Fibroblast of mammary gland (primary cell): Measurements from ENCODE around the gene LCN2.

Source experiments
- DNase-seq: peaks from one replicate; pipeline ENCODE4 v3.0.0-alpha.2; 2010; ENCODE audit warnings: low read depth
- H3K4me3 ChIP-seq: 2 replicates; pipeline ENCODE4 v1.5.1; 2011; ENCODE audit warnings: low read depth, mild to moderate bottlenecking, low read length, moderate library complexity; ENCODE audit not compliant: control insufficient read depth
- TF ChIP-seq, protein P1 (sequence below): conservative IDR thresholded peaks from 2 replicates; pipeline ENCODE4 v1.5.1; 2011; ENCODE audit warnings: low read depth, low read length, inconsistent platforms; ENCODE audit not compliant: control insufficient read depth, insufficient read depth

The LCN2 gene

DNA sequence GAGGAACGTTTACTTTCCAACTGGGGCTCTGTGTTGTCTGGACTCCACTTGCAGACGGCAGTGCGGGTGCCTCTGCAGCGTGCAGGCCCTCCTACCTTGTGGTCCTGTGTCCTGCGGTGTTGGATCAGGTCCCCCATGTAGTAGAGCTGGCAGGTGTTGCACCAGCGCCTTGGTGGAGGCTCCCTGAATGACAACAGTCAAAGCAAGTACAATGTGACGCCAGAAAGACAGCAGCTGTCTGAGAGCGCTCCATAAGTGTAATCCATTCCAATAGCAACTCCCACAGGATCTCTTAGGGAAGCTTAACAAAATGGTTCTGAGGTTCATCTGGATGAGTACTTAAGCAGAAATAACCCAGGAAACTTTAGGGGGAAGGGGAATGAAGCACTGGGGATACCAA, 20.7 kb downstream of the LCN2 start:
- TF ChIP-seq, protein P1, sequence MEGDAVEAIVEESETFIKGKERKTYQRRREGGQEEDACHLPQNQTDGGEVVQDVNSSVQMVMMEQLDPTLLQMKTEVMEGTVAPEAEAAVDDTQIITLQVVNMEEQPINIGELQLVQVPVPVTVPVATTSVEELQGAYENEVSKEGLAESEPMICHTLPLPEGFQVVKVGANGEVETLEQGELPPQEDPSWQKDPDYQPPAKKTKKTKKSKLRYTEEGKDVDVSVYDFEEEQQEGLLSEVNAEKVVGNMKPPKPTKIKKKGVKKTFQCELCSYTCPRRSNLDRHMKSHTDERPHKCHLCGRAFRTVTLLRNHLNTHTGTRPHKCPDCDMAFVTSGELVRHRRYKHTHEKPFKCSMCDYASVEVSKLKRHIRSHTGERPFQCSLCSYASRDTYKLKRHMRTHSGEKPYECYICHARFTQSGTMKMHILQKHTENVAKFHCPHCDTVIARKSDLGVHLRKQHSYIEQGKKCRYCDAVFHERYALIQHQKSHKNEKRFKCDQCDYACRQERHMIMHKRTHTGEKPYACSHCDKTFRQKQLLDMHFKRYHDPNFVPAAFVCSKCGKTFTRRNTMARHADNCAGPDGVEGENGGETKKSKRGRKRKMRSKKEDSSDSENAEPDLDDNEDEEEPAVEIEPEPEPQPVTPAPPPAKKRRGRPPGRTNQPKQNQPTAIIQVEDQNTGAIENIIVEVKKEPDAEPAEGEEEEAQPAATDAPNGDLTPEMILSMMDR = no peak
- DNase-seq = no peak
- no peak overlapping the region for H3K4me3 ChIP-seq

- no peak overlapping the region for H3K4me3 ChIP-seq
- no peak for DNase-seq
- TF ChIP-seq, protein P1 = no peak
Measured at GRCh38 chr9:128174062-128174461, 24.8 kb downstream of the LCN2 start.

- DNase-seq = peak; percentile 58
- TF ChIP-seq, protein P1 = no peak
- no peak overlapping the region for H3K4me3 ChIP-seq
Measured at GRCh38 chr9:128175102-128175563, 25.9 kb downstream of the LCN2 start.

- no peak for DNase-seq
- TF ChIP-seq, protein P1 = no peak
- H3K4me3 ChIP-seq = no peak overlapping the region
Measured at GRCh38 chr9:128175726-128176125, 26.5 kb downstream of the LCN2 start.

GRCh38 chr9:128178806-128179431, 29.7 kb downstream of the LCN2 start:
- no peak overlapping the region for H3K4me3 ChIP-seq
- TF ChIP-seq, protein P1 = no peak
- DNase-seq = no peak

- no peak overlapping the region for H3K4me3 ChIP-seq
- DNase-seq = no peak
- TF ChIP-seq, protein P1 = no peak
Measured at GRCh38 chr9:128180001-128180400, 30.7 kb downstream of the LCN2 start.
